Tibial nerve (tissue), 4 donors: ENCODE data around the gene EIF4E.
"Not testable (repeated sequence)": the region's sequence is repeated elsewhere in the genome, so short reads cannot be mapped to it uniquely, and the experiment has no call there.

ENCODE experiments used
- CTCF ChIP-seq, 5 experiments: fragments of 200-600 bp in 3 of 5; fragments of 450-650 bp in 2 of 5; sonication (generic) in 3 of 5; IDR thresholded peaks; one replicate each; pipeline ENCODE4 v1.5.1; 2016 to 2019; ENCODE audit warnings: antibody characterized with exemption in 5 of 5, mild to moderate bottlenecking in 3 of 5, moderate library complexity in 2 of 5
- EP300 ChIP-seq, 2 donors: sonication (generic); formaldehyde crosslinking; IDR thresholded peaks; one replicate each; pipeline ENCODE4 v1.6.1; 2017; ENCODE audit warnings: antibody characterized with exemption in 2 of 2, mild to moderate bottlenecking in 1 of 2
- POLR2A ChIP-seq, 2 donors: fragments of 450-650 bp; IDR thresholded peaks; one replicate each; pipeline ENCODE4 v1.6.1; 2017; ENCODE audit warnings: antibody characterized with exemption in 2 of 2, mild to moderate bottlenecking in 2 of 2, moderate library complexity in 2 of 2

GRCh38 chr4:98842917-98843316 is 86.0 kb downstream of the EIF4E start:
- TF ChIP-seq CTCF, POLR2A, EP300 (IDR thresholded peaks at IDR 0.05): not testable (repeated sequence)
